HG03439 (cell line): ENCODE data around the gene TFAP2E.

Experiments used
- ATAC-seq: cut with Tn5 transposase; IDR thresholded peaks from one replicate; pipeline ENCODE4 v1.9.1; 2021; ENCODE audit warnings: mild to moderate bottlenecking, moderate library complexity; ENCODE audit not compliant: unreplicated experiment

TFAP2E gene

GRCh38 chr1:35573198-35574124 is at the start of gene TFAP2E:
Gene TFAP2E (plus strand): TSS chr1:35573314. CDS start chr1:35573578, 264 bp downstream.
- no peak for ATAC-seq

- ATAC-seq, result no peak
These were observed 49.0 kb upstream of the TFAP2E start for GRCh38 chr1:35524106-35524505.

GRCh38 chr1:35530168-35530567 is 42.9 kb upstream of the TFAP2E start:
- no peak for ATAC-seq

- no peak for ATAC-seq
These were observed 42.2 kb upstream of the TFAP2E start for GRCh38 chr1:35530946-35531345.

GRCh38 chr1:35531368-35531767 is 41.7 kb upstream of the TFAP2E start:
- no peak for ATAC-seq

GRCh38 chr1:35532497-35533223 is 40.5 kb upstream of the TFAP2E start:
- no peak for ATAC-seq

GRCh38 chr1:35533586-35533985 is 39.5 kb upstream of the TFAP2E start:
- ATAC-seq, result no peak

GRCh38 chr1:35535243-35535642 is 37.9 kb upstream of the TFAP2E start:
- no peak for ATAC-seq

- ATAC-seq, result no peak
These were observed 36.5 kb upstream of the TFAP2E start for GRCh38 chr1:35536556-35537162.

GRCh38 chr1:35537806-35538205 is 35.3 kb upstream of the TFAP2E start:
- ATAC-seq, result no peak

- no peak for ATAC-seq
These were observed 33.9 kb upstream of the TFAP2E start for GRCh38 chr1:35539073-35539823.

- no peak for ATAC-seq
These were observed 33.3 kb upstream of the TFAP2E start for GRCh38 chr1:35539824-35540261.

- no peak for ATAC-seq
These were observed 28.1 kb upstream of the TFAP2E start for GRCh38 chr1:35544976-35545375.

- ATAC-seq, result no peak
These were observed 26.5 kb upstream of the TFAP2E start for GRCh38 chr1:35546614-35547013.

- no peak for ATAC-seq
These were observed 19.3 kb upstream of the TFAP2E start for GRCh38 chr1:35553851-35554250.

GRCh38 chr1:35554266-35555211 is 18.6 kb upstream of the TFAP2E start:
- no peak for ATAC-seq

GRCh38 chr1:35555212-35555584 is 17.9 kb upstream of the TFAP2E start:
- ATAC-seq, result no peak

GRCh38 chr1:35555601-35556477 is 17.3 kb upstream of the TFAP2E start:
- no peak for ATAC-seq
